Measurements from ENCODE around the gene RGS9BP.
"Not testable (repeated sequence)": the region's sequence is repeated elsewhere in the genome, so short reads cannot be mapped to it uniquely, and the experiment has no call there.

The RGS9BP gene

DNA sequence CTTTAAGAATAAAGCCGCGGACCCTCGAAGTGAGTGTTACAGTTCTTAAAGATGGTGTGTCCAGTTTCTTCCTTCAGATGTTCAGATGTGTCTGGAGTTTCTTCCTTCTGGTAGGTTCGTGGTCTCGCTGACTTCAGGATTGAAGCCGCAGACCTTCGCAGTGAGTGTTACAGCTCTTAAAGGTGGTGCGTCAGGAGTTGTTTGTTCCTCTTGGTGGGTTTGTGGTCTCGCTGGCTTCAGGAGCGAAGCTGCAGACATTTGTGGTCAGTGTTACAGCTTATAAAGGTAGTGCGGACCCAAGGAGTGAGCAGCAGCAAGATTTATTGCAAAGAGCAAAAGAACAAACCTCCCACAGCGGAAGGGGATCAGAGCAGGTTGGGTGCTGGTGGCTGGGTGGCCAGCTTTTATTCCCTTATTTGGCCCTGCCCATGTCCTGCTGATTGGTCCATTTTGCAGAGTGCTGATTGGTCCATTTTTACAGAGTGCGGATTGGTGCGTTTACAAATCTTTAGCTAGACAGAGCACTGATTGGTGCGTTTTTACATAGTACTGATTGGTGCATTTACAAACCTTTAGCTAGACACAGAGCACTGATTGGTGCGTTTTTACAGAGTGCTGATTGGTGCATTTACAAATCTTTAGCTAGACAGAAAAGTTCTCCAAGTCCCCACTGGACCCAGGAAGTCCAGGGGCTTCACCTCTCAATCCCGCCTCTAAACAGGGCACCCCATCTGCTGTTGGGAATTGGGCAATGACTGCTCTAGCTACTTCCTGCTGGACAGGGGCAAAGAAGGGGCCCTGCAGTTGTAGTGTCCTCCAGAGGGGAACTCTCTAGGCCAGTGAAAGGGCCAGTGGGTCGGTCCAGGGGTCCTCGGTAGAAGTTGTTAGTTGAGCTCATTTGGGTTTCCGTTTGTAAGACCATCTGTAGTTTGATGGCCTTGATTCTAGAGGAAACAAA lies 17.8 kb downstream of the RGS9BP start:
- not testable (repeated sequence) for DNase-seq (ENCODE audit: low read depth)
- H3K4me3 ChIP-seq (ENCODE audit: low read depth, low read length), result peak overlapping the region; percentile 68

DNA sequence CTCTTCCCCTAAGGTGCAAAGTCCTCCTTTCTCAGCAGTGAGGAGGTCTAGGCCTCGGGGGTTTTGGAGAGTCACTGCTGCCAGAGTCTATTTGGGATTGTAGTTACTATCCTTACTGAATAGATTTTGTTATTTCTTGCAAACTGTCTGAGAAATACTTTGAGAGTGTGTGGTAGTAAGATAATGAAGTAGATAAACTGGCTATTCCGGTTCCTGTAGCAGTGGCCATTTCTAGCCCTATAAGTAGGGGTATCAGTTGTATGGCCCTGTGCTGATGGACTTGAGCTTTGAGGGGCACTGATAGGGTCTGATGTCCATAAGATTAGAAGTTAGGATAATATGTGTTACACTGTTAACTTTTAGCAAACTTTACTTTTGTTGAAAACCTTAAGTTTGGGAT lies 18.7 kb downstream of the RGS9BP start:
- H3K4me3 ChIP-seq (ENCODE audit: low read depth, low read length); DNase-seq (ENCODE audit: low read depth): not testable (repeated sequence)

DNA sequence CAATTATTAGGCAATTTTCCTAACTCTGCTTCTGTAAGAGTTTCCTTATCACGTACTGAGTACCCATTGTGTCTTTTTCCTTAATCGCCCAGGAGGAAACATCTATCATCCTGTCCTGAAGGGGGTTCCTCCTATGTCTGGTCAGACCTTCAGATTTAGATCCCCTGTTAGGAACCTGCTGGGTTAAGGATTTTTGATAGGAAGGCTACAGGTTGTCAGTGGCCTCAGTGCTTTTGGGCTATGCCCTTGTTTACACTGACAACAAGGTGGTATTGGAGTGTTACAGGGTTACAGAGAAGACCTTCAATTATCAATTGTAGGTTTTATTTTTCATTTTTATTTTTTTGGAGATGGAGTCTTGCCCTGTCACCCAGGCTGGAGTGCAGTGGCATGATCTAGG lies 19.2 kb downstream of the RGS9BP start:
- H3K4me3 ChIP-seq (ENCODE audit: low read depth, low read length); DNase-seq (ENCODE audit: low read depth): not testable (repeated sequence)

DNA sequence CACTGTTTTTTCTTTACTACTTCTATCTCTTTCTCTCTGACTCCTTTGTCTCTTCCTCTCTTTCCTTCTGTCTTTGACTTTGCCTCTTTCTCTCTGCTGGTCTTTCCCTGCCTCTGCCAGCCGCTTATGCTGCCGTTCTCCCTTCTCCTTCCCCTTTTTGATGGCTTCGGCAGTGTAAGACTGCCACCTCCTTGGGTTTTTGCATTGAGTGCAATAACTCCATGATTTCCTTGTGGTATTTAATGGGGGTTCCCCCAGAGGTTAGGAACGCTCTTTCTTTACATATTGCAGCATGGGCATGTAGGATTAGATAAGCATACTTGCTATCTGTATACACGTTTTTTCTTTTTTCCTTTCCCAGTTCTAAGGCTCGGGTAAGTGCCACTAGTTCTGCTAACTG lies 19.9 kb downstream of the RGS9BP start:
- not testable (repeated sequence) for DNase-seq (ENCODE audit: low read depth); H3K4me3 ChIP-seq (ENCODE audit: low read depth, low read length)

DNA sequence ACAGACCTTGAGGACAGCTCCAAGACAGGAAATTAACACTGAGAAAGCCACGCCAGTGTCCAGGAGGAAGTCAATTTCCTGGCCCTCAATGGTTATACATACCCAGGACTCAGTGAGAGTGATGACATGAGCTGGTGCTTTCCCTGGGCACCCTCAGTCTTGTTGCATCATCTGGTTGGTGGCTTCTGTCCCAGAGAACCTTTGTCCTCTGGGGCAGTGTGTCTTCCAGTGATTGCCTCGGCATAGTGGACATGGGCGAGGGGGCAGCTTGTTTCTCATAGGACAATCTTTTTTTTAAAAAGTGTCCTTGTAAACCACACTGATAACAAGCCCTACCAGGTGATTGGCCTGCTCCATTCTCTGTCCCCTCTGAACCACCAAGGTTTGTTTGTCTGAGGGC lies 21.1 kb downstream of the RGS9BP start:
- DNase-seq (ENCODE audit: low read depth); H3K4me3 ChIP-seq (ENCODE audit: low read depth, low read length): not testable (repeated sequence)

DNA sequence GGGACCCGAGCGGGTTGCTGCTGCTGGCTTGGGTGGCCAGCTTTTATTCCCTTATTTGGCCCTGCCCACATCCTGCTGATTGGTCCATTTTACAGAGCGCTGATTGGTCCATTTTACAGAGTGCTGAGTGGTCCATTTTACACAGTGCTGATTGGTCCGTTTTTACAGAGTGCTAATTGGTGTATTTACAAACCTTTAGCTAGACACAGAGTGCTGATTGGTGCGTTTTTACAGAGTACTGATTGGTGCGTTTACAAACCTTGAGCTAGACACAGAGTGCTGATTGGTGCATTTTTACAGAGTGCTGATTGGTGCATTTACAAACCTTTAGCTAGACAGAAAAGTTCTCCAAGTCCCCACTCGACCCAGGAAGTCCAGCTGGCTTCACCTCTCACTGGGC lies 24.5 kb downstream of the RGS9BP start:
- DNase-seq (ENCODE audit: low read depth), result not testable (repeated sequence)

DNA sequence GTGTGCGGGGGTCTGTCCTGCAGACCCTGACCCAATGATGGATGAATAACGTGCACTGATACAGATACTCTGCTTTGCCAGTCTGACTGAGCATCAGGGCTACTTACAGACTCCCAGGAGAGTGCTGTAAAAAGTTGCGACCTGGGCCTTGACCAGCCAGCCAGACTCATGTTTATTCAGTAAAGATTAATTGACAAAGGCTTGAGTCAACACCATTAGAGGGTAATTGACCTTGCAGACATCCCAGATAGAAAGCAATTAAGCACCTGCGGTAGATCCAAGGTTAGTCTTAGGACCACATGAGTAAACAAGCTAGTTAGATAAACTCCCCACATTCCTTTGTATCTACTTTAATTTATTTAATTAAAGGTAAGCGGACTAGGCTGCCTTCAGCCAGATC lies 26.4 kb downstream of the RGS9BP start:
- no peak for DNase-seq (ENCODE audit: low read depth)
- no peak overlapping the region for H3K4me3 ChIP-seq (ENCODE audit: low read depth, low read length)

More for the DNA sequence above, 24.5 kb downstream of the RGS9BP start:
- not testable (repeated sequence) for H3K4me3 ChIP-seq (ENCODE audit: low read depth, low read length)

DNA sequence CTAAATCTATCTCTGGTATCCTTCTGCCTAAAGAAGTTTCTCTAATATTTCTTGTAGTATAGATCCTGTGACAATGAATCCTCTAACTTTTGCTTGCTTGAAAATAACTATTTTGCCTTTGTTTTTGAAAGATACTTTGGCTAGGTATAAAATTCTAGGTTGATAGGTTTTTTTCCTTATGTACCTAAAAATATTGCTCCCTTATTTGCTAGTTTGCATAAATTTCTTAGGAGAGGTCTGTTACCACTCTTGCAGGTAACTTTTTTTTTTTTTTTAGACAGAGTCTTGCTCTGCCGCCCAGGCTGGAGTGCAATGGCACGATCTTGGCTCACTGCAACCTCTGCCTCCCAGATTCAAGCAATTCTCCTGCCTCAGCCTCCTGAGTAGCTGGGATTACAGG lies 28.4 kb downstream of the RGS9BP start:
- DNase-seq (ENCODE audit: low read depth); H3K4me3 ChIP-seq (ENCODE audit: low read depth, low read length): not testable (repeated sequence)

DNA sequence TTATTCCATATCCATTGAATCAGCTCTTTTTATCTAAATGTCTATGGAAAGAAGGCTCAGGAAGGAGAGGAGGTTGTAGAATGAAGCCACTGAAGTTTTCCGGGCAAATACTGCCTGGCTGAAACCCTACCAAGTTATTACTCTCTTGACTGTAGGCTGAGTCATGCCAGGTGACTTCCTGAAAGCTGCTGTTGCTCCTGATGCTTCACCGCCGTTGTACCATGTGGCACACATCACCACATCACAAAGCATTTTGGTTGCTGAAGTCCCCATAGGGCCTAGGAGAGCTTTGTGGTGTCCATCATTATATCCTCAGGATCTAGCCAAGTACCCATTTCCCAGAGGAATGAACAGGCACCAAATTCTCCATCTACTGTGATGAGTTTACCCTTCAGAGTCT lies 32.8 kb downstream of the RGS9BP start:
- H3K4me3 ChIP-seq (ENCODE audit: low read depth, low read length), result no peak overlapping the region
- DNase-seq (ENCODE audit: low read depth), result no peak

DNA sequence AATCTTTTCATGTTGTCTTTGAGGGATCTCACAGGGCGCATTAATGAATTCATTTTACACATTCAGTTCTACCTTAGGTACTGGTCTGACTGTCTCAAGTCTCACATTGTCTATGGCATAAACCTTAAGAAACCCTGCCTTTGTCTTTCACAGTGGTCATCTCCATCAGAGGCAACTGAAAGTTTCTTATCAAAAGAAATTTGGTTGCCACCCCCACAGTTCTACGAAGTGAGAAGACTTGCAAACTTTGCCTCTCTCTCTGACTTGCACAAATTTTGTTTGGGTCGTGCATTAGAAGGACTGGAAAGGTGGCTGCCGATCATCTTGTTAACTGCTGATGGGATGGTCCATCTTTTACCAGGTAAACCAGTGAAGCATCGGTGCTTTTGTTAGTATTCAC lies 33.4 kb downstream of the RGS9BP start:
- no peak for DNase-seq (ENCODE audit: low read depth)
- no peak overlapping the region for H3K4me3 ChIP-seq (ENCODE audit: low read depth, low read length)

DNA sequence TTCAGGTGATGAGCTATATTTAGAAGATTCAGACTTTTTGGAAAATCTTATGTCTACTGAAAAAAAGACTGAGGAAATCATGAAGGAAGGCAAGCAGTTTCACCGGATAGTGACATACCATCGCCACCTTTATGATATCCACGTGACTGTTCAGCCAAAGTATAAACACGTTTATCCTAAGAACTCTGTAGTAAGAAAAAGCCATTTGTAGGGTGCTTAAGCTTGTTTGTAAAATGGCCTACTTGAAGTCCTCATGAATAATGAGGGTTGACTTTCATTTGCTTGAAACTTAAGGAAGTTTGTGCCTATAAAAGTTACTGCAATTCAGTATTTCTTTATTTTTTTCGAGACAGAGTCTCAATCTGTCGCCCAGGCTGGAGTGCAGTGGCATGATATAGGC lies 36.1 kb downstream of the RGS9BP start:
- no peak for DNase-seq (ENCODE audit: low read depth)
- H3K4me3 ChIP-seq (ENCODE audit: low read depth, low read length), result no peak overlapping the region

DNA sequence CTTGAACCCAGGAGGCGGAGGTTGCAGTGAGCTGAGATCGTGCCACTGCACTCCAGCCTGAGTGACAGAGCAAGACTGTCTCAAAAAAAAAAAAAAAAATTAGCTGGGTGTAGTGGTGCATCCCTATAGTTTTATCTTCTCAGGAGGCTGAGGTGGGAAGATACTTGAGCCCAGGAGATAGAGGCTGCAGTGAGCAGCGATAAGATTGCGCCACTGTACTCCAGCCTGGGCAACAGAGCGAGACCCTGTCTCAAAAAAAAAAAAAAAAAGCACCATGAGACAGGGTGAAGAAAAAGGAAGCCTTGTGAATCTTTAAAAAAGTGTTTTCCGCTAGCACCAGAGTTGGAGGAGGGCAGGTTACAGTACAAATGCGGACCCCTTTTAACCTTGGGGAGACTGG lies 40.6 kb downstream of the RGS9BP start:
- not testable (repeated sequence) for H3K4me3 ChIP-seq (ENCODE audit: low read depth, low read length); DNase-seq (ENCODE audit: low read depth)

DNA sequence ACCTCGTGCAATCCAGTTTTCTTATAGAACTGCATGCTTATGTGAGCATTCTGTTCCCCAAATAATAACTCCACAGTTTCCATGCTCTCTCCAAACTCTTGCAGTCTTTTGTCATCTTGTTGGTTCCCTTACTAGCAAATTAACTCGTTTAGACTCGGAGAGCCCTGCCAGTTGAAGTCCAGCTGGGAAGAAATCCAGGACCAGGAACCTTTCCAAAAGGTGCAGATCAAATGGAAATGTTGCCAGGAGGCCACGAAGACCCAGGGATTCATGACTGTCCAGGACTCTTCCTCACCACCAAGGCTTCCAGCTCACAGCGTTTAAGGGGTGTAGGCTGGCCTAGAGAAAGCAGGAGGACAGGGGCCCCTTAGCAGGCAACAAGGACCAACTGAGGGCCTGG lies 41.8 kb downstream of the RGS9BP start:
- DNase-seq (ENCODE audit: low read depth), result no peak
- H3K4me3 ChIP-seq (ENCODE audit: low read depth, low read length), result no peak overlapping the region

DNA sequence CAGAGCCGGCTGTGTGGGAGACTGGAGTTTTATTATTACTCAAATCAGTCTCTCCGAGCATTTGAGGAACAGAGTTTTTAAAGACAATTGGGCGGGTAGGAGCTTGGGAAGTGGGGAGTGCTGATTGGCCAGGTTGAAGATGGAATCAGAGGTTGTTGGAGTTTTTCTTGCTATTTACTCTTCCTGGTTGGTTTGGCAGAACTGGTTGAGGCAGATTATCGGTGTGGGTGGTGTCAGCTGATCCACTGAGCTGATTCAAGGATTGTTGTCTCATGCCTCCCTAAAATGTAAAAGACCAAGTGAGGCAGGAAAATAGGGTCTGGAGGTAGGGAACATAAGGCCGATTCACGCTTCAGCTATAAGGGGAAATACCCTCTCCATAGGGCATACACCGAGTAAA lies 42.6 kb downstream of the RGS9BP start:
- no peak for DNase-seq (ENCODE audit: low read depth)
- H3K4me3 ChIP-seq (ENCODE audit: low read depth, low read length), result no peak overlapping the region

DNA sequence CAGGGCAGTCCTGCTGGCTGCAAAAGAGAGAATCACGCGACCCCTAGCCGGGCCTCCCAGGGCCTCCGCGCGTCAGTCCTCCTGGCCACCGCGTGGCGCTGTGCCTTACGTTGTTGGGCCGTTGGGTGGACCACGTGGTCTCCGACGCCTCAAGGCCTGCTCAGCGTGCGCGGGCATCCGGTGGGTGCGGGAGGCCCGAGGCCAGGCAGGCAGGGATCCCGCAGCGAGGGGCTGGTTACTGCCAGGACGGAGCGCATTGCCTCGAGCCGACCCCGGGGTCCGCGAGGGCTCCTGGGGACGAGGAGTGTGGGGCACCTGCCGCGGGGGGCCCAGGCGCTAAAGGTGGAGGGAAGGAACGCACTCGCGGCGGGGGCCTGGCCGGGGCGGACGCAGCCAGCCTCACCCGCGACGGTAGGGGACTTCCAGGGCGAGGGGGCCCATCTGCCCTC lies 44.0 kb downstream of the RGS9BP start, which contains the start of gene TDRD12:
Gene TDRD12, plus strand, starts transcription at position 157 of the 449 bp plus-strand sequence. CDS start 306 bp downstream, outside the sequence.
- no peak for DNase-seq (ENCODE audit: low read depth)
- H3K4me3 ChIP-seq (ENCODE audit: low read depth, low read length), result no peak within 1 kb of the TSS

DNA sequence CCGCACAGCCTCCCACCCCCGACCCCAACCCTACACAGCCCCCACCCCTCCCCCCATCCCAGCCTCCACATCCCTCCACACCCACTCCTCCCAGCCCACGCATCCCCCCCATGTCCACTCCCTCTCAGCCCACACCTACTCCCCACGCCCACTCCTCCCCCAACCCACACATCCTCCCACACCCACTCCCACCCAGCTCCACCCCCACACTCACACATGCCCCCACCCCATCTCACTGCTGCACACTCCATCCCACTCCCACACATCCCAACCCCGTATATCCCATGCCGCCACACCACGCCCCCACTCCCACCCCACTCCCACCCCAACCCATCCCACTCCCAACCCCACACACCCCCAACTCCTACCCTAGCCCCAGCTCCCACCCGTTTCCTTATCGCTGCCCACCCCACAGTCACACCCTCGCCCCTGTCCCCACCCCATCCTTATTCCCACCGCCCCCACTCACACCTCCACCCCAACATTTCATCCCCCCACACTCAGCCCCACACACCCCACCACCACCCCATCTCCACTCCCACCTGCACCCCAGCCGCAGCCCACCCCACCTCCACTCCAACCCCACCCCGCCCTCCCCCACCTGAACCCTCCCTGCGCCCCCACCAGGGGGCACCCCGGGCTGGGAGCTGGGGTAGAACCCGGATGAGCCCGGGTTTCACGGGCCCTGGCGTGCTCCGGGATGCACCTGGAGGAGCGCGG lies 44.7 kb downstream of the RGS9BP start:
- H3K4me3 ChIP-seq (ENCODE audit: low read depth, low read length), result no peak overlapping the region
- no peak for DNase-seq (ENCODE audit: low read depth)

DNA sequence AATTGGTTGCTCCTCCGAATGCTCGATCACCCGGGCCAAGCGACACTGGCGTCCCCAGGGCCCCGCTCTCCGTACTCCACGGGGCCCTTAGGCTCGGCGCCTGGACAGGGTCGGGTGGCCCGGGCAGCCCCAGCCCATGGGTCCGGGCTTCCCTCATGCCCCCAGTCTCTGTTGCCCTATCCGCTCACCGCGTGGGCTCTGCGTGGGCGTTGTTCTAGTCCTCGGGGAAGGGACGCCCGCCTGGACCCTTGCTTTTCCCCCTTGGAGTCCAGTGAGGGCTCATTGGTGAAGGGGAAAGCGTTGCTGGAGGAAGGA lies 45.2 kb downstream of the RGS9BP start:
- no peak overlapping the region for H3K4me3 ChIP-seq (ENCODE audit: low read depth, low read length)
- DNase-seq (ENCODE audit: low read depth), result no peak
